Embryonic facial prominence (tissue), 1 donor: ENCODE results near the gene GRIFIN.

ENCODE experiments used
- DNase-seq: peaks from one replicate; pipeline ENCODE4 v3.0.0-alpha.2; 2016; ENCODE audit errors: extremely low spot score

The GRIFIN gene

GRCh38 chr7:2512713-2513112, 36.5 kb upstream of the GRIFIN start:
- no peak for DNase-seq

DNA sequence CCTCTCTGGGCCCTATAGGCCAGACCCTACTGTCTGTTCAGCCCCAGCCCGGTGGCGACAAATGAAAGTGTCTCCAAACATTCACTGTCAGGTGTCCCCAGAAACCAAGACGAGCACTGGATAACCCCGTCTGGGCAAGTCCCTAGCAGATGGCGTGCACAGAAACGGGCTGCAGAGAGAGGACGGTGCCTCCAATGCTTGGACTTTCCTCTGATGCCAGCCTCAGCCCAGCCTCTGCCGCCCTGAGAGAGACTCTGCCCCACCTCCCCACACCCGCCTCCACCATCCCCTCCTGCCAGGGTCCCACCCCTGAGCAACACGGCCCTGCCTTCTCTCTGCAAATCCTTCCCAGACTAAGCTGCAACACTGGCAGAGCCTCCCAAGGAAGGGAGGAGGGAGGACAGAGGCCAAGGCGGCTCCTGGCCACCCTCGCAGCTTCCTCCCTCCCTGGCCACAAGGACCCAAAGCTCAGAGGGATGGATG, 36.0 kb upstream of the GRIFIN start:
- no peak for DNase-seq

GRCh38 chr7:2511769-2512168, 35.6 kb upstream of the GRIFIN start:
- no peak for DNase-seq

GRCh38 chr7:2510909-2511768, 34.9 kb upstream of the GRIFIN start:
- no peak for DNase-seq

- no peak for DNase-seq
Measured at GRCh38 chr7:2510130-2510776, 34.1 kb upstream of the GRIFIN start.

GRCh38 chr7:2509298-2509906, 33.2 kb upstream of the GRIFIN start:
- DNase-seq: no peak

- DNase-seq: no peak
Measured at GRCh38 chr7:2508327-2509215, 32.4 kb upstream of the GRIFIN start.

DNA sequence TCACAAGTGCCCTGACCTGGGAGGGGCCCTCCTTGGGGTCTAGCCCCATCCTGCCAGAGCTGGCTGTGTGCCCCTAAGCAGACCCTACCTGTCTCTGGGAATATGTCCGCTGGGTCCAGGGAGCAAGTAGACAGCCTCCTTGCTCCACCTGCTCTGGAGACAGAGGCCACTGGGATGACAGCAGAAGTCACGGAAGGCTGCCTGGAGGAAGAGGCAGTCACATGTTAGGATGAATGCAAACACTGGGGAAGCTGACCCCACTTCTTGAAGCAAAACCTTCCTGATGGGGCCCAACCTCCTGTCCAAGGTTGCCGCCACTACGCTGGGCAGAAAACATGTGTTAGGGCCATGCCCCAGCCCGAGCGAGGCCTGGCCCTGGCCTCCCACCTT, 31.7 kb upstream of the GRIFIN start:
- no peak for DNase-seq

- DNase-seq: no peak
Measured at GRCh38 chr7:2507208-2507916, 31.2 kb upstream of the GRIFIN start.

DNA sequence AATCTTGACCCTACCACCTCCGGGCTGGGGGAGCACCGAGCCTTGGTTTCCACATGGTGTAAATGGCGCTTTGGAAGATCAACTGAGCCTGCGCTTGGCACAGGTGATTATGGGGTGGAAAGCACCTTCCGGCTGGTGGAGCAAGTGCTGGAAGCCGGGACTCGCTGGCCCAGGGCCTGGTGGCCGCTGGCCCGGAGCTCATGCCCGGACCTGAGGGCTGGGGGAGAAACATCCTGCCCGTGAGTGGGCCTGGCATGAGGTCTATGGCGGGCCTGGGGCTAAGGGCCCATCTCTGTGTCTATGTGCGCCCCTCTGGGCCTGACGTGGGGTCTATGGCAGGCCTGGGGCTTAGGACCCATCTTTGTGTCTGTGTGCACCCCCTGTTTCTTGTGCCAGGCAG, 29.2 kb upstream of the GRIFIN start:
- no peak for DNase-seq

GRCh38 chr7:2504889-2505375, 28.7 kb upstream of the GRIFIN start:
- no peak for DNase-seq

- no peak for DNase-seq
Measured at GRCh38 chr7:2504128-2504888, 28.1 kb upstream of the GRIFIN start.

- DNase-seq: no peak
Measured at GRCh38 chr7:2503056-2503941, 27.1 kb upstream of the GRIFIN start.

DNA sequence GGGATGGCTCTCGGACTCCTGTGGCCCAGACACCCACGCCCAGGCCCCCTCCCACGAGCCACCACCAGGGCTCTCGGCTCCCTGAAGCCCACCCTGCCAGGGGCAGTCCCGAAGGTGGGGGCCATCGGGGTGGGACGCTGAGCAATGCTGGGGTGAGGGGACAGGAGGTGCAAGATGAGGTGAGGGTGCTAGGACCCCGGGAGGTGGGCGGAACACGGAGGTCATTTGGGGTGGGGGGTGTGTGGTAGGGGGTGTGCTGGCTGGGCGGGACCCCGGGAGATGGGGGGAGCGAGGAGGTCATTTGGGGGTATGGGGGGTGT, 26.4 kb upstream of the GRIFIN start:
- no peak for DNase-seq

GRCh38 chr7:2501947-2502646, 25.9 kb upstream of the GRIFIN start:
- no peak for DNase-seq

DNA sequence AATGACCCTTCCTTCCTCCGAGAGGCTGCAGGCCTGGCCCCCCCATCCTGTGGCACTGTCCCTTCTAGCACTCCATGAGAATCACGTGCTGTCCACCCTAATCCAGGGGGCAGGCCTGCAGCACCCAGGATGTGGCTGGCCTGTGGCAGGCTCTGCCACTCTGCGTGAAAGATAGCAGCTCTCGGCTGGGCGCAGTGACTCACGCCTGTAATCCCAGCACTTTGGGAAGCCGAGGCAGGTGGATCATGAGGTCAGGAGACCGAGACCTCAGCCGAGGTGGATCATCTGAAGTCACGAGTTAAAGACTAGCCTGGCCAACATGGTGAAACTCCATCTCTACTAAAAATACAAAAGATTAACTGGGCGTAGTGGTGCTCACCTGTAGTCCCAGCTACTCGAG, 24.5 kb upstream of the GRIFIN start:
- no peak for DNase-seq

- DNase-seq: no peak
Measured at GRCh38 chr7:2499719-2500430, 23.7 kb upstream of the GRIFIN start.

DNA sequence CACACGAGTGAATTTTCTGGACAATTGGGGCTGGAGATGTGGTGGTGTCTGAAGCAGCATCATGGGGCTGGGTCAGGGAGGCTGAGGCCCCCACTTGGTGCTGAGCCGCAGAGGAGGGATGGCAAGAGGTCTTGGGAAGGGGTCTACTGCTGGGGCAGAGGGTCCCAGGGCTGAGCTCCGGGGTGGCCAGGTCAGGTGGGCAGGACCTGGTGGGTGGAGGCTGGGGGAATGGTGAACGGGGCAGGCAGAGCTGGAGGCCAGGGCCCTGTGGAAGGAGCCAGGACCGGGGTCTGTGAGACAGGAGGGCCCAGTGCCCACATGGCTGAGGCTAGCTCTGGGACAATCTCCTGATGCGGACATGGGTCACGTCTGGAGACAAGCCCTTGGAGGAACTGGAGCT, 23.0 kb upstream of the GRIFIN start:
- DNase-seq: no peak
